GM13977 (cell line): Measurements from ENCODE around the gene CDC42BPB.

Experiments used
- DNase-seq: peaks from one replicate; pipeline ENCODE4 v3.0.0; 2012; ENCODE audit warnings: low spot score
- CTCF ChIP-seq: IDR thresholded peaks from 2 replicates; pipeline ENCODE4 v1.5.1; 2012; ENCODE audit warnings: mild to moderate bottlenecking, control low read depth; ENCODE audit not compliant: insufficient read depth; ENCODE audit errors: extremely low read depth, missing control alignments
- in situ Hi-C: fragments of 300-500 bp; cut with MboI; formaldehyde crosslinking; loops from one replicate; pipeline ENCODE4 v1.12.0; 2022; ENCODE audit warnings: low sequenced_read_pairs, low pct_unique_long_range_greater_than_20kb, mixed read lengths, inconsistent platforms; ENCODE audit not compliant: unreplicated experiment

CDC42BPB gene

GRCh38 chr14:102939820-102940561 is 117.4 kb downstream of the CDC42BPB start:
- no peak for DNase-seq
- in situ Hi-C loops, result no loop called here
- no peak for TF ChIP-seq CTCF

- no peak for TF ChIP-seq CTCF
- DNase-seq, result no peak
- in situ Hi-C loops, result no loop called here
Measured at GRCh38 chr14:102939329-102939728, 118.0 kb downstream of the CDC42BPB start.

- no peak for TF ChIP-seq CTCF
- no peak for DNase-seq
- in situ Hi-C loops, result no loop called here
Measured at GRCh38 chr14:102938191-102938590, 119.2 kb downstream of the CDC42BPB start.

- no peak for TF ChIP-seq CTCF
Measured at GRCh38 chr14:102937331-102938175, 119.8 kb downstream of the CDC42BPB start.

GRCh38 chr14:102935756-102936155 is 121.6 kb downstream of the CDC42BPB start:
- no peak for DNase-seq
- in situ Hi-C loops, result no loop called here
- TF ChIP-seq CTCF, result no peak

More at GRCh38 chr14:102937331-102938175, 119.8 kb downstream of the CDC42BPB start:
- in situ Hi-C loops, result no loop called here
- DNase-seq, result no peak

GRCh38 chr14:102933618-102934231 is 123.6 kb downstream of the CDC42BPB start:
- no peak for TF ChIP-seq CTCF
- in situ Hi-C loops, result no loop called here
- DNase-seq, result no peak
